HCT116 (cell line): ENCODE results near the gene SPATA1.

Experiments
- POLR2A ChIP-seq: IDR thresholded peaks from 2 replicates; pipeline ENCODE4 v1.7.0; 2011; ENCODE audit warnings: borderline replicate concordance; ENCODE audit not compliant: insufficient read depth, insufficient read length; ENCODE audit errors: extremely low read depth
- POLR2AphosphoS5 ChIP-seq: IDR thresholded peaks from 2 replicates; pipeline ENCODE4 v1.6.1; 2011; ENCODE audit warnings: mild to moderate bottlenecking, low read depth, low read length, moderate library complexity
- ZFX ChIP-seq: fragments of 450-650 bp; IDR thresholded peaks from 2 replicates; pipeline ENCODE4 v1.6.1; 2017

DNA sequence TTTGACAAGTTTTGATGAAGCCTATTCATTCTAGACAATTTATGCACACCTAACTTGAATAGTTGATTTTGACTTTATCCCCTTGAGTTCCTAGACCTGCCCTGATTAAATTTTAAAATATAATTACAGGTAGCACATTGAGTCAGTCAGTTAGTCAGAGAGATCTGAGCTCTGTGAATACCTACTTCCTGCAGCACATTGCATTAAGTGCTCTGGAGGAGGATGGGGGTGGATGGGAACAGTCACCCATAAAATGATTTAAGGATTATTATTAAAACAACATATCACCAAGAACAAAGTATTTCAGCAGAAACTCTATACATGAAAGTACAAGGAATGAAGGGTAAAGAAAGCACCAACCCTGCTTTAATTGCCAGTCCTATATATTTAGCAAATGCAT, 38.9 kb upstream of the SPATA1 start:
- TF ChIP-seq POLR2A (no peak), ZFX (no peak), POLR2AphosphoS5 (no peak)
